Measurements from ENCODE around the gene PSMB7. TPM values are rescaled to one million over a fixed set of nuclear protein-coding genes. Genes with fewer than 3 reads are reported as not detected.

Gene PSMB7
- total and polyA plus RNA-seq, 2 of the 8 experiments (the other 6 are each of a cell fraction or from before 2014, with no cell fraction given), result 222 to 357 TPM

GRCh38 chr9:124353811-124354274, 61.4 kb downstream of the PSMB7 start:
- WGBS, 2 experiments (ENCODE audit: extremely low coverage in 1 of 2, insufficient coverage in 1 of 2, insufficient read length in 1 of 2, insufficient replicate concordance in 2 of 2, low coverage in 1 of 2, low lambda C conversion rate in 2 of 2, missing lambda C conversion rate in 1 of 2), result 92% methylated on average over 4 of the region's 4 CpGs; no CpG with 5 or more reads in 1 of the 2 experiments
- peaks cover 10% of the 10 kb centered on the region; the same call in 1 of the 2 replicates for H3K79me1 ChIP-seq (ENCODE audit: low read depth, low read length)
- no peak overlapping the region for H3K4me3 ChIP-seq (ENCODE audit: extremely low read depth in 1 of 4, insufficient read depth in 2 of 4, low read depth in 3 of 4, low read length in 4 of 4)
- no peak overlapping the region for H3K18ac ChIP-seq (ENCODE audit: extremely low read depth, low read length)
- no peak overlapping the region for H4K8ac ChIP-seq (ENCODE audit: extremely low read depth, insufficient read depth, low read length)
- peaks cover 0 to 4% (median 0%) of the 10 kb centered on the region in 4 experiments; a peak in 1 of 7 replicates for H3K4me1 ChIP-seq (replicated peaks in 1 of 4; ENCODE audit: control insufficient read depth in 3 of 4, insufficient read depth in 4 of 4, low read length in 3 of 4)
- no peak for DNase-seq (ENCODE audit: low read depth in 1 of 2, low spot score in 2 of 2)
- no peak overlapping the region for H3K27ac ChIP-seq (ENCODE audit: low read depth, low read length)
- ChIA-PET POLR2A (ENCODE audit: partially characterized antibody) (no interaction called here), CTCF (ENCODE audit: partially characterized antibody) (interaction anchor here (1.4 to 1.7 kb wide), 2 partner anchors 8 to 37 kb away, joined by 4 read pairs; no protein-coding TSS in a partner anchor)
- no peak overlapping the region for H3K4ac ChIP-seq (replicated peaks; ENCODE audit: insufficient read length, low read depth, low read length)
- H3K79me2 ChIP-seq (ENCODE audit: control insufficient read depth in 1 of 2, insufficient read depth in 2 of 2, low read length in 2 of 2), result peaks cover 0 to 28% of the 10 kb centered on the region in 2 experiments; a peak in 2 of 4 replicates
- H3K4me2 ChIP-seq (ENCODE audit: insufficient read depth in 1 of 2, low read depth in 2 of 2, low read length in 2 of 2), result no peak overlapping the region
- no peak overlapping the region for H3K14ac ChIP-seq (ENCODE audit: insufficient read length)
- TF ChIP-seq ATF3 (IDR thresholded peaks at IDR 0.05; ENCODE audit: insufficient read depth, low read depth, low read length), result no peak
- TF ChIP-seq SRF (IDR thresholded peaks at IDR 0.05; ENCODE audit: low read depth, low read length), result no peak
- no peak for TF ChIP-seq TAF7 (optimal IDR thresholded peaks at IDR 0.05; ENCODE audit: borderline replicate concordance, low read depth, low read length)
- no peak for TF ChIP-seq E2F6 (IDR thresholded peaks at IDR 0.05)
- TF ChIP-seq CBX5 (IDR thresholded peaks at IDR 0.05; ENCODE audit: low read depth, low read length), result no peak
- no peak for TF ChIP-seq NRF1 (IDR thresholded peaks at IDR 0.05; ENCODE audit: low read depth, low read length)
- TF ChIP-seq TBP (IDR thresholded peaks at IDR 0.05; ENCODE audit: low read depth, low read length), result no peak
- no peak for TF ChIP-seq HDAC6 (IDR thresholded peaks at IDR 0.05; ENCODE audit: low read depth, low read length)
- TF ChIP-seq SIN3A (conservative IDR thresholded peaks at IDR 0.05 in 1 of 2, IDR thresholded peaks at IDR 0.05 in 1 of 2; ENCODE audit: low read depth in 1 of 2, low read length in 2 of 2), result no peak
- TF ChIP-seq GTF2F1 (IDR thresholded peaks at IDR 0.05; ENCODE audit: borderline replicate concordance, low read depth, low read length), result no peak
- no peak for TF ChIP-seq MAFK (IDR thresholded peaks at IDR 0.05; ENCODE audit: low read depth, low read length)
- TF ChIP-seq CHD2 (IDR thresholded peaks at IDR 0.05; ENCODE audit: low read length), result no peak
- TF ChIP-seq SP2 (IDR thresholded peaks at IDR 0.05; ENCODE audit: low read length), result no peak
- no peaks in the 10 kb centered on the region for H3K27me3 ChIP-seq (replicated peaks in 1 of 4; ENCODE audit: control insufficient read depth in 3 of 4, extremely low read depth in 1 of 4, insufficient read depth in 3 of 4, low read length in 3 of 4)
- no peak overlapping the region for H2BK15ac ChIP-seq (ENCODE audit: low read length)
- H4K20me1 ChIP-seq (replicated peaks in 1 of 2; ENCODE audit: control insufficient read depth in 1 of 2, insufficient read depth in 2 of 2, low read length in 2 of 2), result peaks cover 8 to 24% of the 10 kb centered on the region in 2 experiments
- H2BK5ac ChIP-seq (ENCODE audit: low read depth, low read length), result no peak overlapping the region
- no peak overlapping the region for H4K5ac ChIP-seq (ENCODE audit: insufficient read length, low read depth, low read length)
- peaks cover 9 to 31% (median 18%) of the 10 kb centered on the region in 4 experiments for H3K36me3 ChIP-seq (ENCODE audit: control insufficient read depth in 2 of 4, insufficient read depth in 4 of 4, low read length in 3 of 4)
- no peak overlapping the region for H3K9ac ChIP-seq (replicated peaks in 1 of 4; ENCODE audit: extremely low read depth in 1 of 4, low read depth in 3 of 4, low read length in 3 of 4)
- no peak overlapping the region for H3K56ac ChIP-seq (replicated peaks; ENCODE audit: insufficient read length, low read depth, low read length)
- H2AK5ac ChIP-seq (ENCODE audit: low read depth, low read length), result no peak overlapping the region
- no peak overlapping the region for H4K91ac ChIP-seq (replicated peaks; ENCODE audit: insufficient read length, low read length)
- no peak for FAIRE-seq
- no peaks in the 10 kb centered on the region for H3K23me2 ChIP-seq (ENCODE audit: low read depth, low read length)
- no peak overlapping the region for H2BK20ac ChIP-seq (ENCODE audit: low read length)
- no peaks in the 10 kb centered on the region for H3K9me3 ChIP-seq (ENCODE audit: insufficient read depth in 2 of 2, low read depth in 1 of 2, low read length in 1 of 2)
- no peak overlapping the region for H2BK120ac ChIP-seq (replicated peaks; ENCODE audit: low read depth, low read length)
- no peak overlapping the region for H2BK12ac ChIP-seq (ENCODE audit: low read depth, low read length)
- no peak overlapping the region for H2AFZ ChIP-seq (ENCODE audit: low read length)
- H3K23ac ChIP-seq (ENCODE audit: insufficient read length), result no peak overlapping the region

Data from H1 (cell line).